ENCODE results near the gene ARAP1.
"Not testable (repeated sequence)": the region's sequence is repeated elsewhere in the genome, so short reads cannot be mapped to it uniquely, and the experiment has no call there.

The ARAP1 gene

DNA sequence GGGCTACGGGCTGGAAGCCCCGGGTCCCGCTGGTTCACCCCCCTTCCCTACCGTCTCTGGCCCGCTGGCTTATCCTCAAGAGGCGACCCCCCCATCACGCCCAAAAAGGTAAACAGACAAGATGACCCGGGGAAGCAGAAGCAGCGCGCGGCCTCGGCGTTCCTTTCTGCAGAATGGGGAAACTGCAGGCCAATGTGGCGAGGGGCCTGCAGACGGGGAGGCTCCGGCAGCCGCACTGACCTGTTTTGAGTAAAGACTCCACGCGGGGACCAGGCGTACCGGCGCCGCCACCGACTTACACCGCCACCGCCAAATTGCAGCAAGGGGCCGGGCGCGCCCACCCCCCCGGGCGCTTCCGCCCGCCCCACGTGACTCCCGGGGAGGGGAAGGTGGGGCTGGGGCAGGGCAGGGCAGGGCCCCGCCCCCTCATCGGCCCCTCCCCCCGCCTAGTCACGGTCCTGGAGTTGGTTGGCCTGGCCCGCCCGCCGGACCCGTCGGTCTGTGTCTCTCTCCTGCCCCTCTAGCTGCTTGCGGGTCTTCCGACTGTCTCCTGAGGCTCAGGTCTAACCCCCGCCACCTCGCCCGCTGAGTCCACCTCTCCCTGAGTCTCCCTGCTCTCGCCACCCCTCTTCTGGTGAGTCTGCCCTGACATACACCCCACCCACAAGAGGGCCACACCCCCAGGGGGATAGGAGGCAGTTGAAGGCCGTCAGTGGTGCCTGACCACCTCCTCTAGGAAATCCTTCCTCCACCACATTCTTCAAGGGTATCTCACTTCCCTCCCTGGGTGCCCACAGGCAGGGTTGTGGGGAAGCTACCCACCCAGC is at the start of gene ARAP1:
TSS of gene ARAP1 (minus strand) at position 321 of the 827 bp plus-strand sequence. CDS start 25,280 bp downstream, outside the sequence.
- peak; percentile 71 for DNase-seq

DNA sequence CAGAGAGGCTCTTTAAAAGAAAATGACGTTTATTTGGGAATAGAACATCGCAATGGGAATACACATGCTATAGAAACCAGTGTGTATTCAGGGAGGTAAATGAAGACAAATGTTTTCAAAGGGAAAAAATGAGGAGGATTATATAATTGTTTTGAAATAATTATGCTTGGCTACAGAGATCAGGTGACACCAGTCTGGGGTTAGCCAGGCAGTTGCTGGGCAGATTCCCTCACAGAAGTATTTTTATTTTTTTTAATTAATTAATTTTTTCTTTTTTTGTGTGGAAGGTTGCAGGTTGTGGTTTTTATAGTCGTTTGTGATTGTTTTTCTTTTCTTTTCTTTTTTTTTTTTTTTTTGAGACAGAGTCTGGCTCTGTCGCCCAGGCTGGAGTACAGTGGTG is 47.2 kb upstream of the ARAP1 start:
- no peak for DNase-seq

DNA sequence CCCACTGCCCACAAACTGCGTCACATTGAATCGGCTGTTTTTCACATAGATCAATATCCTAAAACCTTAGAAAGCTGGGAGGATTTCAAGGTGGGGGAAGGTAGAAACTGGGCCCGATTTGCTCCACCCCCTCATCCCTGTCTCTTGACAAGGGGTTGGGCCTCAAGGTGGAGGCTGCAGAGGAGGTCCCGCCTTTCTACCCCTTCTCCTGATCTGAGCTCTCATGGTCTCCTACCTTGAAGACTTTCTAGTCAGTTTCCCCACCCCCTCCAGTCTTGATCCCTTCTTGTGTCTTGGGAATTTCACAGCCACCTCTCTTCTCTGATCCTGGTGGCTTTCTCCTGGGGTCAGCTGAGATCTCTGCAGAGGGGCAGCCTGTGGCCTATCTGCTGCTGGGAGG is 46.2 kb upstream of the ARAP1 start:
- DNase-seq, result no peak

DNA sequence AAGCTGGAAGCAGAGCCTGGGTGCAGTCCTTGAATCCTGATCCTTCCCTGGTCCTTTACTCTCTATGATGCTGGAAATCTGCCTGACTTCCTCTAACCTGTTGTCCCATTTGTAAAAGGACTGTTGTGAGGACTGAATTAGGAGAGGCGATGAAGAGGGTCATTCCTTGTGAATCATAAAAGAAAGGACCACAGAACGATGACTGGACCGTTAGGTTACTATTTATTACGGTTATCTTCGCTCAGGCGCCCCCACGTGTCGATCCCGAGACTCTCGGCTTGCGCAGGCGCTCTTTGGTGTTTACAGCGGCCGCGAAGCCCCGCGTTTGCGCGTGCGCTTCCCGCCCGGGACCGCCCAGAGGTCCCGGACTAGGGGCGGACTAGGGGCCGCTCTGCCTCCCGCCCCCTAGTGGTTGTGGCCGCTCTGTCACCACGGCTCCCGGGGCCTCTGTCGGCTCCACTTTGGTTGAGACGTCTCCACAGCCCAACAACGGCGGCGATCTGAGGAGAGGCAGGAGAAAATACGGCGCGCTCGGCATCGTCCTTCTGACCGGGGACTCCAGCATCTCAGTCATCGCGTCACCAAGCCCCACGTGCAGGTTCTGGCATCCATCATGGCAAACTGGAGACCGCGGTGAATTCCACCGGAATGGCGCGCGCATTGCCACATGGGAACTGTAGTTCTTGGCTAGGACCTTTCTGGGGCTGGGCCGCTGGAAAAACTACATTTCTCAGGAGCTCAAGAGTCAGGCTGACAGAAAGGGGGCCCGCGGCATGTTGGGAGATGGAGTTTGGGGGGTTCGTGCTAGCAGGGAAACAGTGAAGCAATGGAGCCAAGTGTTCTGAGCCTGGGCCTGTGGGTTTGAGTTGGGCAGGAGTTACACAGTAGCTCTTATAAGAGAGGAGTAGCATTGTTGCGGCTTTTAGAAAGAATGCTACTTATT is 41.5 kb upstream of the ARAP1 start, which contains the start of gene STARD10:
TSS of gene STARD10 (minus strand) at position 623 of the 943 bp plus-strand sequence. CDS start 12,866 bp downstream, outside the sequence.
- peak; percentile 97 for DNase-seq

DNA sequence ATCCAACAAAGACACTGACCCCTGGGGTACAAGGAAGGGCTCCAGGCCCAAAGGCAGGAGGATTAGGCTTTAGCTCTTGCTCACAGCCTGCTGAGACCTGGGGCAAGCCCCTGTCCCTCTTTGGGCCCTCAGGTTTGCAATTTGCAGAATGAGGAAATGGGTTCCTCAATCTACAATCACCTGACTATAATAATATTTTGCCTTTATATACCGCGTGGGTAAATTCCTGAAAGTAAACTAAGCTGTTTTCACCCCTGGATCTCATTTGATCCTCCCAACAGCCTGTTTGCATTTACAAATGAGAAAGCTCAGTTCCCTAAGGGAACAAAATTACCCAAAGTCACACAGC is 40.8 kb upstream of the ARAP1 start:
- no peak for DNase-seq

DNA sequence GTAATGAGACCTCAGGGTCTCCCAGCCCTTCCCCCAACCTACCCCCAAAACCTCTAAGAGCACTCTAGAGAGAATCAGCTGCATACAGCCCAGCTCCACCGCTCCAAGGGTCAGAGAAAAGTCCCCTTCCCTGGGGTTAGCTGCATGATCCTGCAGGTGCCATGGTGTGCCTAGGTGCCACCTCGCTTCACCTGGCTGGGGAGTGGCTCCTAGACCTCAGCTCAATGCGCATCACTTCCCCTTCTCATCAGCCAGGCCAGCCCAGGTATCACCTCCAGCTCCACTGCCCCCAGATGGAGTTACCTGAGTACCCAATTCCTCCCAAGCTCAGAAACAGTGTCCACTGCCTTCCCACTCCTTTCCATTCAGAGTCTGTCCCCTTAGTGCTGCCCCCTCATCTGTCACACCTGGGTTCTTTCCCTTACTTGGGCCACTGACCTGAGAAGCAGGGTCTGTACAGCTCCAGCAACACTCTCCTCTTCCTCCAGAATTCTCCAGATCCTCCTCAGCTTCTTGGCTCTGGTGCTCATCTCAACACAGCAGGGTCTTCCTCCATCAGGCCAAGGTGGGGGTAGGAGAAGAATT is 40.3 kb upstream of the ARAP1 start:
- no peak for DNase-seq

DNA sequence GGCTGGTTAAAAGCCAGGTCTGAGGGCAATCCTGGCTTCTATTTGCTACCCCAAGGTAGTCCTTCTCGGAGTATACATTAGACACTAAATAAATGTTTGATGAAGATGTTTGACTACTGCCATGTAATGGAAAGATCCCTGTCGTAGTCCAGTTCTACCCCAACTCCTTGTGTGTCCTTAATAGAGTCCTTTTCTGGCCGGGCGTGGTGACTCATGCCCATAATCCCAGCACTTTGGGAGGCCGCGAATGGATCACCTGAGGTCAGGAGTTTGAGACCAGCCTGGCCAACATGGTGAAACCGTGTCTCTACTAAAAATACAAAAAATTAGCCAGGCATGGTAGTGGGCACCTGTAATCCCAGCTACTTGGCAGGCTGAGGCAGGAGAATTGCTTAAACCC is 39.0 kb upstream of the ARAP1 start:
- DNase-seq, result not testable (repeated sequence)

DNA sequence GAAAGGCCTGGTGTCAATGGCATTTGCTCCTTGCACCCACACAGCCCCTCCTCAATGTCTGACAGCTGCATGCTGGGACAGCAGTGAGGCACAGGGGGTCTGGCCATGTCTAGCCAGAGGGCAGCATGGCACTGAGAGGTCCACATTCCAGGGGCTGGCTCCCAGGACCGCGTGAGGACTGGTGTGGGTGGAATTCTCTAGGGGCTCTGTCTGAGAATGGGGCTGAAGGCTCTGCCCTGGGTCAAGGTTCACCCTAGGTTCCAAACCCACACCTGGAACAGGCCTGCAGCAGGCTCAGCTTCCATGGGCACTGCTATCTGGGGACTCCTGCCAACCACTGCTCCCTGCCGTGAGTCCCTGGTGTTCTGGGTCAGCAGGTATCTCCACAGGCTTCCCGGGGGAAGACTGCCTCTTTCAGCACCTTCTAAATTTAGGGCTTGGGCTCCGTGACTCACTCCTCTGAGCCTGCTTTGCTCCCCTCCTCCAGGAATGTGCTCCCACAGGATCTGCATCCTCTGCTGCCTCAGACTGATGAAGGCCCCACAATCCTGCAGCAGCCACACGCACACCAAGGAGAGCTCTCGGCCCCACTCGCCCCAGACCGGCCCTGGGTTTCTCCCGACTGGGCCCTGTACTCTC is 37.4 kb upstream of the ARAP1 start:
- no peak for DNase-seq

DNA sequence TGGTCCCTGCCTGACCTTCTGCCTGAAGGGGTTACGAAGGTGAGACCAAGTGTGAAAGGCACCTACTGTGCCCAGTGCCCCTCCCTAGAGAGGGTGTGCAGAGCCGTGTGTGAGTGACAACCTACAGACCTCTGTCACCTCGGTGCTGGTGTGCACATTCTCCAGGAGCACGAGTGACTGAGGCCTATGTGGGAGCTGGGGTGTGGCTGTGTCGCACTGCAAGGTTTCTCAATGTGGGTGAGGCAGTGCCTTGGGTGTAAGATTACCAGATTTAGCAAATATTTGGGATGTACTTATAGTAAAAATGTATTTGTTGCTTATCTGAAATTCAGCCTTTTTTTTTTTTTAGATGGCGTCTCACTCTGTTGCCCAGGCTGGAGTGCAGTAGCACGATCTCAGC is 36.0 kb upstream of the ARAP1 start:
- DNase-seq, result no peak

DNA sequence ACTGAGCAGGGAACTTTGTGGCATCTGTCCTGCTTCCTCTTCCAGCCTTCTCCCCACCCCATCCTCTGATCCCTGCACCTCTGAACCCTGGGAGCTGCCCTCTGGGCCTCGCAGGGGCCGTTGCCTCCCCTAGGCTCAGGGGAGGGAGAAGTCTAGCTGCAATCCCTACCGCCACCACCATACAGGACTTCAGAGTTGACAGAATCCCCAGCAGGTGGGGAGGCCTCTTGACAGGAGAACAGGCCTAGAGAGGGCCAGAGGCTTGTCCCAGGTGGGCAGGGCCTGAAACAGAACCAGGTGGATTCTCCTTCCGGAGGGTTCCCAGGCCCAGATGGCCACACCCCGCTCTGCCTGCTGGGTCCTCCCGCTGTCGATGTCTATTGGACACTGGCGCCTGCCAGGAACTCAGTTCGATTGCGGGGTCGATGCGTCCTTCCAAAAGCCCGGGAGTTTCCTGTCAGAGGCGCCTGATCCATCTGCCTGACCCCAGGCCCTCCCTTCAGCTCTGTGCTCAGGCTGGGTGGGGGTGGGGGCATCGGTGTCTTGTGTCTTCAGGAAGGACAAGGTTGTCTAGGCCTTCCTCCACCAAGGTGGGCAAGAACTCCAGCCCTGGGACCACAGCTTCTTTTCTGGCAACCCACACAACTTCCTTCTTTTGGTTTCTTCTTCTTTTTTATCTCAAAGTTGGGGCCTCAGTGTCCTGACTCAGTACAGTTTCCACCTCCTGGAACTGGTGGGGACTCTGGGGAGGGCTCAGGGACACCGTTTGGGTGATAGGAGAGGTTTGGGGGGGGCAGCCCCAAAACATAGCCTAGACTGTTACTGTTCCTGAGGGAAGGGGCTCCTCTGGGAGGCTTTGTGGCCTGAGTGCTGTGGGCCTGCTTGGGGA is 35.3 kb upstream of the ARAP1 start:
- DNase-seq, result no peak

DNA sequence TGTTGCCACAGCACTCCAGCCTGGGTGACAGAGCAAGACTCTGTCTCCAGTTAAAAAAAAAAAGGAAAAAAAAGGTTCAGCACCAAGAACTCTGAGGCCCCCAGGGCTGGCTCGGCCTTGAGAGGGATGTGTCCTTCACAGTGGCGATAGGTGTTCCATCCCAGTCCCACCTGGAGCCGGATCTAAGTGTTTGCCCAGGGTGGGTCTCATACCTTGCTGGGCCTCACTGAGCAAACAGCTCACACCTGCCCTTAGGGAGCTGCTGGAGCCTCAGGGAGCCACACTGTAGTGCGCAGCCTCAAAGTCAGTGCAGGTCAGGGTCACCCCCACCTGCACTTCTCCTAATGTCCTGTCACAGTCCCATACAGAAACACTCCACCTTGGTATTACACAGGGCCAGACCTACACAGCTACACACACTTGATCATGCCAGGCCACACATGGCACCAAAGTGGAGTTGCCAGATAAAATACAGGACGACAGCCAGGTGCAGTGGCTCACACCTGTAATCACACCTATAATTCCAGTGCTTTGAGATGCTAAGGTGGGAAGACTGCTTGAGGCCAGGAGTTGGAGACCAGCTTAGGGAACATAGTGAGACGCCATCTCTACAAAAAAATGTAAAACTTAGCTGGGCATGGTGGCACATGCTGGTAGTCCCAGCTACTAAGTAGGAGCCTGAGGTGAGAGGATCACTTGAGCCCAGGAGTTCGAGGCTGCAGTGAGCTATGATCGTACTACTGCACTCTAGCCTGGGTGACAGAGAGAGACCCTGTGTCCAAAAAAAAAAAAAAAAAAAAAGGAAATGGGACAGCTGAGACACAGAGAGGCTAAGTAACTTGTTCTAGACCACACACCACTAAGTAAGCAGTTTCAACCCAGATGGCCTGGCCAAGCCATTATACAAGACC is 34.4 kb upstream of the ARAP1 start:
- DNase-seq, result no peak

DNA sequence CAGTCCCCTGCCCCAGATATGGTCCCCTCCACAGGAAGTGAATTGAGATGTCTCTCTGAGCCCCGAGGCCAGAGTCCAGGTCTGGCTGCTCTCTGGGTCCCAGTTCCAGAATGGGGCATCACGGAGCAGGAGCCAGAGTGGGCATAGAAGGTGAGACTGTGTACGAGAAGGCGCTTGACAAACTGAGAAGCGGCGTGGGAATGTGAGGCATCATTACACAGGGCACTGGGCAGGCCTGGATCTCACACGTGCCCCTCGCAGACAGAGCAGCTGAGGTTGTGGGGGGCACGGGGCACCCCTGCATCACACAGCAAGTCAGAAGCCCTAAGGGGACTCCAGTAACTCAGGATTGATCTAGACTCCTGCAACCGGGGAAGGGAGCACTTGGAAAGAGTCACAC is 32.5 kb upstream of the ARAP1 start:
- no peak for DNase-seq

DNA sequence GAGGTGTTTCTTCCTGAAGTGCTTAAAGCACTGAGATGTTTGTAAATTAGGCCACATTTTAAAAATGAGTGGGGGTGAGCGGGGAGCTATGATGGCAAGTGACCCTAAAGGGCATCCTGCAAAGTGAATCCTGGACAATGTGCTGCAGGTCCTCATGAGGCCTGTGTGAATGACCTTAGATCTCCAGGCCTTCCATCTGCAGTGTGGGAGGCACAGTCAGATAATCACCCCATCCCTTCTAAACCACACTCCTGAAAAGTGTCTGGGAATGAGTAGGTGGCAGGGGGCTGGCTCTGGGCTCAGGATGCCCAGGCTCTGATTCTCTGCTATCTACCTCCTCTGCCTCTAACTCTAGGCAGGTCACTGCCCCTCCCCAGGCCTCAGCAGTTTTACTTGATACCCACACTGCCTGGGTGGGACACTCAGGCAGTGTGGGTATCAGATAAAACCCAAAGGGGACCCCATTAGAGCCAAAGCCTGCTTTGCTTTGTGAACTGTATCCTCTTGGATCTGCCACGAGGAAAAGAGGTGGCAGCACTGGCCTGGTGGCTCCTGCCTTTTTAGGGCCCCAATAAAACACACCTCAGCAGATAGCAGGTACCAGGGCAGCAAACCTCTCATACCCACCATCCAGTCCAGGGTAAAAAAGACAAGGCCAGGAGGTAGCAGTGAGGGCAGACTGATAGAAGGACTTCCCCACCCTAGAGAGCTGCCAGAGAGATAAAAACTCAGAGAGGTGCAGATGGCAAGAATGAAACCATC is 31.1 kb upstream of the ARAP1 start:
- DNase-seq, result no peak

DNA sequence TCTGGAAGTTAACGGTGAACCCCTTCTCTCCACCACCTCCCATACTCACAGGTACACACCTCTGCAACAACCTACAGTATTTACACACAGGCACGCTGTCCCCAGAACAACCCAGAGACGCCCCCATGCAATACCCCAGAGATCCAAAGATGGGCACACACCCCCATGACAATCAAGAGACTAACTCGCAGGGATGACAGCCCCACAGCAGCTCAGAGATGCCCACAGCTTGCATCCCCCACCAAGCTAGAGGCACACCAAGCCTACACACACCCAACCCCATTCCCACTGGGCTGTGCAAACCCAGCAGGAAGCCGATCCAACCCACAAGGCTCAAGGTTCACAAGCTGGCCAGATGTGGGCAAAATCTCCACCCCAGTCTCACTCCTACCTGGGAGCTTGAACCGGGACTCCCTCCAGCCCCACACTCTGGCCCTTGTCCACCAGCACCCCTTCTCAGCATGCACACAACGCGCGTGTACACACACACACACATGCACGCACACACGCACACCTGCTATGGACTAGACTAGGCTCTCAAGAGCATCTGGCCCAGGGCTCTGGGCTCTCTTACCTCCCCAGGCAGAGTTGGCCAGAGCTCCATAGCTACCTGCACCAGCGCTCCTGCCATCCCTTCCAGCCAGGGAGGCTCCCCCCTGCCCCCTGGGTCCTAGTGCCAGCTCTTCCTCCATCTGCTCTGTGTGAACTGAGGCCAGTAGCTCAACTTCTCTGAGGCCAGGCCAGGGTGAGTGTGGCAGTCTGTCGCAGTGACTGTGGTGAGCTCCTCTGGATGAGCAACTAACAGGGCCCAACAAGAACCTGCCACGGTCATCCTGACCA is 30.1 kb upstream of the ARAP1 start:
- no peak for DNase-seq

DNA sequence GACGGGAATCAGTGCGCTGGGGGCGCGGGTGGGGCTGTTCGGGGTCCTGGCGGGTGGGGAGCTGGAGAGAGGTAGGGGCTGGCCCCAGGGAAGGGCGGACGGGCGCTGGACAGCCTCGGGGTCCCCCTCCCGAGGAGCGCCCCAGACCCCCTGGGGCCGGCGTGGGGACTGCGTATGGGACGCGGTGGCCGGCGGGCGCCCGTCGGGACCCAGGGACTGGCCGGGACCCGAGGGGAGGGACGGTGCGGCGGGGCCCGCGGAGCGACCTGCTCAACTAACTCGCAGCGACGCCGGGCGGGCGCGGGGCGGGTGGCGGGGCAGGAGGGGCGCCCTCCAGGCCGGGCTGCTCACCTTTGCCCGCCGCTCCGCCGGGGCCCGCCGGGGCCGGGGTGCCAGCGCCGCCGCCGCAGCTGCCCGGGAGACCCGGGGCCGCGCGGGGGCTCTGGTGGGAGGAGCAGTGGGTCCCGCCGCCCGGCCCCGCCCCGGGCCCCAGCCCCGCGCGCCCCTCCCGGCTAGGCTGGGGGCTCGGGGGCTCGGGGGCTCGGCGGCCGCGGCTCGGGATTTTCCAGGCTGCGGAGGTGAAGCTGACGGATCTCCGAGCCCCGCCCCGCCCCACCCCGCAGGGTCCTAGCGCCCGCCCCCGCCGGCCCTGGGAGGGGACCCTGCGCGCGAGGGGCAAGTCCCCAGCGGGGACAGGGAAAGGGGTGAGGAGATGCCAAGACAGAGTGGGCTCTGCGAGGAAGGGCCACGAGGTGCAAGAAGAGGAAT is 29.3 kb upstream of the ARAP1 start:
- DNase-seq, result no peak

DNA sequence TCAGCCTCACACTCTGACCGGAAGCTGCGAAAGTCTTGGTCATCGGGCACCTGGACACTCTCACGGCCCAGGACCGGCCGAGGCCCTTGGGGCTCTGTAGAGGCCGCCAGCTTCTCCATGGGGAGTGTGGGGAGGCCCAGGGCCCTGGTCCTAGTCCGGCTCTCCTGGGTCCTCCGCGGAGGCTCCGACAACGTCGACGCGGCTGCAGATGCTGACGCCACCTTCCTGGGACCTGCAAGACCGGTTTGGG is 28.8 kb upstream of the ARAP1 start:
- no peak for DNase-seq

DNA sequence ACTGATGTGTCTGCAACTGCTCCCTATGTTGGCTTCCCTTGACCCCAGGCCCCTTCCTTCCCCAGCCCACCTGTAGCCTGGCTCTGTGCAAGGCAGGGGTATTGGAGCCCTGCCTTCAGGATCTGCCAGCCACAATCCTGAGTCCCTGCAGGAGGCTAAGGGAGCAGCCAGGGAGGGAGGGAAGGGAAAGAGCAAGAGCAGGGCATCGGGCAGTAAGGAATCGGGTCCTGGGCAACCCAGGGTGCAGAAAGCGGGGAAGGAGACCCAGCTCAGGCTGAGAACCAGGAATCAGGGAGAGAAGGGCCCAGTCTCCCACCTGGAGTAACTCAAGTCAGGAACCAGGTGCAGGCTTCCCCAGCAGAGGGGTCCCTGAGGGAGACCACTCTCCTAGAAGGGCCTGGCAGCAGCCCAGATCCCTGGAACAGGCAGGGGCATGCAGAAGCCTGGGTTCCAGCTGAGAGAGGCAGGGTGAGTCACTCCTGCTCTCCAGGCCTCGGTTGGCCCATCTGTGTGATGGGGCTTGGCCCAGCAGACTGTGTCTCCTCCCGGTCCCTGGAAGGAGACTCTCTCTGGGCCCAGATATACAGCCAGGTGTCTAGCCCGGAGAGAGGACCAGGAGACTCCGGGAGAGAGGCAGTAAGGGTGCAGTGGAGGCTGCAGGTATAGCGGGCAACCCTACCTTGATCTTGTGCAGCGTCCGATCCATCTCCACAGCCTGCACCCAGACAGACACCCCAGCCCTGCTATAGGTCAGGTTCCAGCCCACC is 28.3 kb upstream of the ARAP1 start:
- no peak for DNase-seq

Measured in activated CD4-positive, CD25-positive, alpha-beta regulatory T cell treated with anti-CD3 and anti-CD28 coated beads, Interleukin-2, amount 50 U/mL, for 72 hours (primary cell).